ENCODE measurements around the gene BCL2L15.

BCL2L15 gene

DNA sequence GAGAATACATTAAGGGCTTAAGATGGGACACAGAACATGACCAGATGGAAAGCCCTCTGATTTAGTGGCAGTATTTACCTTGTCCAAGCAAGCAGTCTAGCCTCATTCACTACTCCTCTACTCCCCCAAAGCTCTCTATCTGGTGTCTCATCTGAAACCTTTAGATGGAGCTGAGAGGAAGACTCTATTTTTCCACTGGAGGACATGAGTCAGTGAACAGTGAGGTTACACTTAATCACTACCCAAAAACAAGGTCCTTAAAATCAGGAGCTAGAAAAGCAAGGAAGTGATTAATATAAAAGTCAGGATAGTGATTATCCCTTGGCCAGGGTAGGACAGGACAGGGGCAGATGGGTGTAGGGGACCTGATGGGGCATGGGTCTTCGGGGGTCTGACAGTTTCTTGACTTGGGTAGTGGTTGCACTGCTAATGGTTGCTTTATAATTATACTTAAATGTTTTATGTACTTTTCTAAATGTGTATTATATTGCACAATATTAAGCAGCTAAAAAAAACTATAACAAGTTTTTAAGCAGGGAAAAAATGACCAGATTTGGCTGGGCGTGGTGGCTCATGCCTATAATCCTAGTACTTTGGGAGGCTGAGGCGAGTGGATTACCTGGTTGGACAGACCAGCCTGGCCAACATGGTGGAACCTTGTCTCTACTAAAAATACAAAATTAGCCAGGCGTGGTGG lies 18.8 kb downstream of the BCL2L15 start:
- H3K4me3 ChIP-seq (ENCODE audit: low read length) = no peak overlapping the region
- no peak overlapping the region for H2AFZ ChIP-seq (ENCODE audit: low read length)

DNA sequence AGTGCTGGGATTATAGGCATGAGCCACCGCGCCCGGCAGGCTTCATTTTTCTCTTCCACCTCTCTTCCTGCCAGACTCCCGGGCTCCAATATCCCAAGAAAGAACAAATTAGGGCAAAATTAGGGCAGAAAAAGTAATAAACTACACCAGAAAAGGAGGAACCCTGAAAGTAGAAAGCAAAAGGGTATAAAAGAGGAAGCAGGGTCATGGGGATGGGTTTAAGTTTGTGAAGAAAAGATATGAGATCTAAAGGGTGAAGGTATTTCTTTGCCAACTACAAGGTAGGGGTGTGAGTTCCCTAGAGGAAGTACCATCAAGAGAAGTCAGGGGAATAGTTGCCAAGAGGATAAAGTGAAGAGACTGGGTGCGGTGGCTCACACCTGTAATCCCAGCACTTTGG lies 25.7 kb downstream of the BCL2L15 start:
- Histone ChIP-seq H4K20me1 (ENCODE audit: insufficient read depth, low read length) (no peaks in the 10 kb centered on the region), H3K4me2 (ENCODE audit: low read depth, low read length) (no peak overlapping the region), H3K79me2 (ENCODE audit: low read length) (no peaks in the 10 kb centered on the region), H3K9me2 (replicated peaks; ENCODE audit: insufficient read depth, low read length) (no peaks in the 10 kb centered on the region), H3F3A (ENCODE audit: insufficient read depth, low read length) (peaks cover 17% of the 10 kb centered on the region), H3K9ac (ENCODE audit: low read length) (no peak overlapping the region), H3K4me1 (ENCODE audit: low read length) (peaks cover 14% of the 10 kb centered on the region), H2AFZ (ENCODE audit: low read length) (no peak overlapping the region), H3K27ac (ENCODE audit: low read length) (no peak overlapping the region), H3K4me3 (ENCODE audit: low read length) (no peak overlapping the region), H3K36me3 (replicated peaks; ENCODE audit: insufficient read depth, low read length) (no peaks in the 10 kb centered on the region), H3K9me3 (replicated peaks; ENCODE audit: insufficient read depth, low read length) (no peaks in the 10 kb centered on the region), H3K27me3 (replicated peaks; ENCODE audit: insufficient read depth, low read length) (no peaks in the 10 kb centered on the region)
- TF ChIP-seq EZH2phosphoT487 (IDR thresholded peaks at IDR 0.05; ENCODE audit: low read length) (no peak), EZH2 (optimal IDR thresholded peaks at IDR 0.05; ENCODE audit: low read depth, low read length) (no peak)
- TF ChIP-seq, protein P1, sequence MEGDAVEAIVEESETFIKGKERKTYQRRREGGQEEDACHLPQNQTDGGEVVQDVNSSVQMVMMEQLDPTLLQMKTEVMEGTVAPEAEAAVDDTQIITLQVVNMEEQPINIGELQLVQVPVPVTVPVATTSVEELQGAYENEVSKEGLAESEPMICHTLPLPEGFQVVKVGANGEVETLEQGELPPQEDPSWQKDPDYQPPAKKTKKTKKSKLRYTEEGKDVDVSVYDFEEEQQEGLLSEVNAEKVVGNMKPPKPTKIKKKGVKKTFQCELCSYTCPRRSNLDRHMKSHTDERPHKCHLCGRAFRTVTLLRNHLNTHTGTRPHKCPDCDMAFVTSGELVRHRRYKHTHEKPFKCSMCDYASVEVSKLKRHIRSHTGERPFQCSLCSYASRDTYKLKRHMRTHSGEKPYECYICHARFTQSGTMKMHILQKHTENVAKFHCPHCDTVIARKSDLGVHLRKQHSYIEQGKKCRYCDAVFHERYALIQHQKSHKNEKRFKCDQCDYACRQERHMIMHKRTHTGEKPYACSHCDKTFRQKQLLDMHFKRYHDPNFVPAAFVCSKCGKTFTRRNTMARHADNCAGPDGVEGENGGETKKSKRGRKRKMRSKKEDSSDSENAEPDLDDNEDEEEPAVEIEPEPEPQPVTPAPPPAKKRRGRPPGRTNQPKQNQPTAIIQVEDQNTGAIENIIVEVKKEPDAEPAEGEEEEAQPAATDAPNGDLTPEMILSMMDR (IDR thresholded peaks at IDR 0.05; ENCODE audit: low read length) = no peak
- DNase-seq = no peak

More for the DNA sequence above, 18.8 kb downstream of the BCL2L15 start:
- no peaks in the 10 kb centered on the region; the same call in 1 of the 2 replicates for H3F3A ChIP-seq (ENCODE audit: insufficient read depth, low read length)
- no peak overlapping the region for H3K4me2 ChIP-seq (ENCODE audit: low read depth, low read length)
- H4K20me1 ChIP-seq (ENCODE audit: insufficient read depth, low read length) = no peaks in the 10 kb centered on the region
- H3K36me3 ChIP-seq (replicated peaks; ENCODE audit: insufficient read depth, low read length) = no peaks in the 10 kb centered on the region
- DNase-seq = no peak
- H3K9me3 ChIP-seq (replicated peaks; ENCODE audit: insufficient read depth, low read length) = no peaks in the 10 kb centered on the region
- no peak overlapping the region for H3K9ac ChIP-seq (ENCODE audit: low read length)
- H3K27ac ChIP-seq (ENCODE audit: low read length) = no peak overlapping the region
- H3K27me3 ChIP-seq (replicated peaks; ENCODE audit: insufficient read depth, low read length) = no peaks in the 10 kb centered on the region
- H3K4me1 ChIP-seq (ENCODE audit: low read length) = peaks cover 14% of the 10 kb centered on the region
- H3K79me2 ChIP-seq (ENCODE audit: low read length) = no peaks in the 10 kb centered on the region
- no peaks in the 10 kb centered on the region for H3K9me2 ChIP-seq (replicated peaks; ENCODE audit: insufficient read depth, low read length)
- TF ChIP-seq, protein P1 (IDR thresholded peaks at IDR 0.05; ENCODE audit: low read length) = no peak
- TF ChIP-seq EZH2phosphoT487 (IDR thresholded peaks at IDR 0.05; ENCODE audit: low read length) = no peak
- no peak for TF ChIP-seq EZH2 (optimal IDR thresholded peaks at IDR 0.05; ENCODE audit: low read depth, low read length)

DNA sequence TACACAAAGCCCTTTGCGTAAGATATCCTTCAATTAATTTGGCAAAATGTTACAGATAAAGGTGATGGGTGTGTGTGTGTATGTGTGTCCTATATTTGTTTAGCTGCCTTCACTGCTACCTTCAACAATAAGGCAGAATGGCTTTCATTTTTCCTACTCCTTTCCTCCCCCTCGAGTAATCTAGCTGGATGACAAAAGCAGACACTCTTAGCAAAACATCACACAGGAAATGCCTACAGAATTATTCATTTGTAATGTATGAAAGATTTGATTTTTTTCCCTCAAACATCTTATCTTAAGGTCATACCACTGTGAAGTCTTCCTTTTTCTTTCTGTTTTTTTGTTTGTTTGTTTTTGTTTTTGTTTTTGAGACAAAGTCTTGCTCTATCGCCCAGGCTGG lies 26.5 kb downstream of the BCL2L15 start:
- H3K4me2 ChIP-seq (ENCODE audit: low read depth, low read length) = no peak overlapping the region
- H3K4me3 ChIP-seq (ENCODE audit: low read length) = no peak overlapping the region
- no peak for TF ChIP-seq EZH2phosphoT487 (IDR thresholded peaks at IDR 0.05; ENCODE audit: low read length)
- TF ChIP-seq, protein P1 (IDR thresholded peaks at IDR 0.05; ENCODE audit: low read length) = no peak
- TF ChIP-seq EZH2 (optimal IDR thresholded peaks at IDR 0.05; ENCODE audit: low read depth, low read length) = no peak
- H3K9me3 ChIP-seq (replicated peaks; ENCODE audit: insufficient read depth, low read length) = no peaks in the 10 kb centered on the region
- no peaks in the 10 kb centered on the region for H3K79me2 ChIP-seq (ENCODE audit: low read length)
- no peaks in the 10 kb centered on the region for H3K27me3 ChIP-seq (replicated peaks; ENCODE audit: insufficient read depth, low read length)
- H3K36me3 ChIP-seq (replicated peaks; ENCODE audit: insufficient read depth, low read length) = no peaks in the 10 kb centered on the region
- no peak overlapping the region for H3K27ac ChIP-seq (ENCODE audit: low read length)
- H3K9me2 ChIP-seq (replicated peaks; ENCODE audit: insufficient read depth, low read length) = no peaks in the 10 kb centered on the region
- H3F3A ChIP-seq (ENCODE audit: insufficient read depth, low read length) = peaks cover 17% of the 10 kb centered on the region
- H4K20me1 ChIP-seq (ENCODE audit: insufficient read depth, low read length) = no peaks in the 10 kb centered on the region
- H2AFZ ChIP-seq (ENCODE audit: low read length) = no peak overlapping the region
- no peak overlapping the region for H3K9ac ChIP-seq (ENCODE audit: low read length)
- H3K4me1 ChIP-seq (ENCODE audit: low read length) = peaks cover 14% of the 10 kb centered on the region
- no peak for DNase-seq

Measured in MM.1S (cell line).